HG03060 (cell line): ENCODE measurements around the gene GAK.

ENCODE experiments used
- ATAC-seq: cut with Tn5 transposase; IDR thresholded peaks from one replicate; pipeline ENCODE4 v1.9.1; 2021; ENCODE audit warnings: low read depth, moderate number of reproducible peaks; ENCODE audit not compliant: unreplicated experiment

The GAK gene

GRCh38 chr4:893276-893994 is 38.7 kb downstream of the GAK start:
- ATAC-seq: no peak

- ATAC-seq: no peak
Observed at GRCh38 chr4:892780-893179, 39.3 kb downstream of the GAK start.

DNA sequence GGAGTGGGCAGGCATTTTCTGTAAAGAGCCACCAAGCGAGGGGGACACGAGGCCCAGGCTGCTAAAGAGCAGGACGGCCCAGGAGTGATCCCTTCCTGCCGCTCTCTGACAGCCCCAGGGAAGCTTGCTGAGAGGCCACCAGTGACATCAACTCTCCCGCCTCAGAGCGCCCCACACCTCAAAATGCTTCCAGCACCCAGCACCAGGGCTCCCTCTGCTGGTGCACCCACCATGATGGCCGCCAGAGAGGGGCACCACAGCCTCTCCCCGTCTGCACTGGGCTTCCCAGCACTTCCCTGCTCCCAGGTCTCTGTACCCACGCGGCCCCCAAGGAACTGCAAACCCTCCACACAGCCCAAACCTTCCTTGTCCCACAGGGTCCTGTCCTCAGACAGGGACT is 40.4 kb downstream of the GAK start:
- no peak for ATAC-seq

- no peak for ATAC-seq
Observed at GRCh38 chr4:890036-890695, 42.0 kb downstream of the GAK start.

DNA sequence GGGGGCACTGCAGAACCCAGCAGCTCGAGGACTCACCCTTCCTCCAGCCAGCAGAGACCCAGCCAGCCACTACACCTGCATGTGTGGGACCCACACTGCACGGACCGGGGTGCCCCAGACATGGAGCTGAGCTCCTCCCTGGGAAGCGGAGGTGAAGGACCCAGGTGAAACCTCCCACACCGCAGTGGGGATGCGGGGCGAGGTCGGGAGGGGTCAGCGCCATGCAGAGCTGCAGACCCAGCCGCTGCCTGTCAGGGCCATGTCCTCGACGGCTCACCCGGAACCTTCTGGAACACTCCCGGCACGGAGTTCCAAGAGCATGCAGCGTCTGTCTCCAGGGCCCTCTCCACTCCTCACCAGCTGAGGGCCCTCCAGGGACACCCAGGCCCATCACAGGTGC is 42.6 kb downstream of the GAK start:
- ATAC-seq: no peak

DNA sequence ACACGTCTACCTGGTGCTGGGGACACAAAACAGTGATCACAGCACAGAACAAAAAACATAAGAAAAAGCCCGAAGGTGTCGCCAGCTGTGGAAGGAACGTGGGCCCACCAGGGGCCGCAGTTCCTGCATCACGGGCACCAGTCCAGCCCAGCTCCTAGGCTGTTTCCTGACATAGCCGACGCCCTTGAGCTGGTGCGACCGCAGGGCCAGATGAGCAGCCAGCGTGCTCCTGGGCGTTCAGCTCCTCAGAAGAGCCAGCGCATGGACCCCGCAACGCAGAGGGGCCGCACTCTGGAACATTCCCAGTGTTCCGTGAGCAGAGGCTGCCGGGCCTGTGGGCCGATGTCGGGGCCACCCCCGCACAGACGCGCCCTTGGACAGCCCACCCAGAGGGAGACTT is 44.1 kb downstream of the GAK start:
- no peak for ATAC-seq

- no peak for ATAC-seq
Observed at GRCh38 chr4:887034-887763, 44.9 kb downstream of the GAK start.

DNA sequence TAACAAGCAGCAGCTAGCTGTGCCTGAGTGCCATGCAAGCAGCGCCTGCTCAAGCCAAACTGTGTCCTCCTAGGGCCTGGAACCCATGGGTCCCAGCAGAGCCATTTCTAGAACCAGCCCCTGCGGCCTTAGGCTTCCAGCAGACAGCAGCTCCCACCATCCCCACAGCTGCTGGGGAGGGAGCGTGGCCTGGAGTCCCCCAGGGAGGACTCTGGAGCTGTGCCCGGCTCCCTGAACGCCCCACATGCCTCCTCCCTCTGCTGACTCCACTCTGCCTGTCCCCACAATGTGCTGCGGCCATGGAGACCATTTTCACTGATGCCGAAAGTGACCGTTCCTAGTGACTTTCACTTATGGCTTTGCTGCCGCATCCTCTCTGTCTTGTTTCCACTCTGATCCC is 45.9 kb downstream of the GAK start:
- ATAC-seq: no peak

DNA sequence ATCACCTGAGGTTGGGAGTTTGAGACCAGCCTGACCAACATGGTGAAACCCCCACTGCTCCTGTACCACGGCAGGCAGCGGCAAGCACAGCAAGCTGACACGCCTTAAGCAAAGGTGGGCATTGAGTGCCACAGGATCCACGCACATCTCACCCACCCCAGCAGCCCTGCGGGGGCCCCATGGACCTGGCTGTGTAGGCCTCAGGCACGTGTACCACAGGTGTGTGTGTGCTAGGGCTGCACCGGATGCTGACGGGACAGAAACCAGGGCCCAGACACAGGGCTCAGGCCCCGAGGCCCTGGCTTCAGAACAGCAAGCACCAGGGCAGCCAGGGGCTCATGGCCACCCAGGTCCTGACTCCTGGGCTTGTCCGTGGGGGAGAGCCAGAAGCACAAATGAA is 46.8 kb downstream of the GAK start:
- no peak for ATAC-seq

DNA sequence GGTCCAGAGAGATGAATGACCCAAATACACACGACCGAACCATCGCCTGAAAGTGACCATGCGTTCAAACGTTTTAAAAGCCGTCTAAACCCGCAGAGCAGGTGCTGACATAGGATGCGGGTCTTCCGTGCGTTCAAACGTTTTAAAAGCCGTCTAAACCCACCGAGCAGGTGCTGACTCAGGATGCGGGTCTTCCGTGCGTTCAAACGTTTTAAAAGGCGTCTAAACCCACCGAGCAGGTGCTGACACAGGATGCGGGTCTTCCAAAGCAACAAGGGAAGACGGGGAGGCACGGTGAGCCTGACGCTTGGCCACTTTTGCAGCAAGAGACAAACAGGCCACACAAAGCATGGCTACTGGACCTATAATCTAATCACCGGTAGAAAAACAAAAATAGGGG is 47.2 kb downstream of the GAK start:
- ATAC-seq: no peak

- no peak for ATAC-seq
Observed at GRCh38 chr4:884259-884658, 47.9 kb downstream of the GAK start.

GRCh38 chr4:883377-884095 is 48.6 kb downstream of the GAK start:
- no peak for ATAC-seq

DNA sequence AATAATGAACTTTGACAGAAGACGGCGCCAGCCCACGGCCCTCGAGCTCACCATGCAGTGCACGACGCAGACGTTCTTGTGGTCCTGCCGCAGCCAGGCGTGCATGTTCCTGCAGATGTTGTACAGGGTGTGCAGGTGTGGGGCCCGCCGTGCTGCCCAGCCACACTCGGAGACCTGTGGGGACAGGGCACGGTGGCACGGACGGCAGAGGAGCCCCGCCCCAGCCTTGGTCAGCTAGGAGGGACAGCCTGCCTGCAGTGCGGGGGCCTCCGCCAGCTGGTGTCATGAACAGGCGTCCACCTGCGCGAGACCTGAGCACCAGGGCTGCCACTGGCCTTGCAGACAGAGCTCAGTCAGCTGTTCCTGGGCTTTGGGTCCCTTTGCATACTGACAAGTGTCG is 49.5 kb downstream of the GAK start:
- ATAC-seq: no peak

GRCh38 chr4:881709-882108 is 50.4 kb downstream of the GAK start:
- ATAC-seq: no peak

- no peak for ATAC-seq
Observed at GRCh38 chr4:880684-881405, 51.3 kb downstream of the GAK start.

DNA sequence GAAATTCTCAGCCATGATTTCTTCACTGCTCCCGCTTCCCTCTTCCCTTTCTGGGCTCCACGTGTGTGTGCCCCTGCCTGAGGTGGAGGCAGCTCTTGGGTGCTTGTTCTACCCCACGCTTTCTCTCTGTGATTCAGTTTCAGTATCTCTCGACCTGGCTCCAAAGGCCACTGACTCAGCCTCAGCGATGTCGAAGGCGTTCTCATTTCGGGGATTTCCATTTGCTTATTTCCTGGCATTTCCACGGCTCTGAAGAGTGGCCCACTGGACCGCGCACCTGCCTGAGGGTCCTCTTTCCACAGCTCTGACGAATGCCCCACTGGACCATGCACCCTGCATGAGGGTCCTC is 52.4 kb downstream of the GAK start:
- no peak for ATAC-seq

DNA sequence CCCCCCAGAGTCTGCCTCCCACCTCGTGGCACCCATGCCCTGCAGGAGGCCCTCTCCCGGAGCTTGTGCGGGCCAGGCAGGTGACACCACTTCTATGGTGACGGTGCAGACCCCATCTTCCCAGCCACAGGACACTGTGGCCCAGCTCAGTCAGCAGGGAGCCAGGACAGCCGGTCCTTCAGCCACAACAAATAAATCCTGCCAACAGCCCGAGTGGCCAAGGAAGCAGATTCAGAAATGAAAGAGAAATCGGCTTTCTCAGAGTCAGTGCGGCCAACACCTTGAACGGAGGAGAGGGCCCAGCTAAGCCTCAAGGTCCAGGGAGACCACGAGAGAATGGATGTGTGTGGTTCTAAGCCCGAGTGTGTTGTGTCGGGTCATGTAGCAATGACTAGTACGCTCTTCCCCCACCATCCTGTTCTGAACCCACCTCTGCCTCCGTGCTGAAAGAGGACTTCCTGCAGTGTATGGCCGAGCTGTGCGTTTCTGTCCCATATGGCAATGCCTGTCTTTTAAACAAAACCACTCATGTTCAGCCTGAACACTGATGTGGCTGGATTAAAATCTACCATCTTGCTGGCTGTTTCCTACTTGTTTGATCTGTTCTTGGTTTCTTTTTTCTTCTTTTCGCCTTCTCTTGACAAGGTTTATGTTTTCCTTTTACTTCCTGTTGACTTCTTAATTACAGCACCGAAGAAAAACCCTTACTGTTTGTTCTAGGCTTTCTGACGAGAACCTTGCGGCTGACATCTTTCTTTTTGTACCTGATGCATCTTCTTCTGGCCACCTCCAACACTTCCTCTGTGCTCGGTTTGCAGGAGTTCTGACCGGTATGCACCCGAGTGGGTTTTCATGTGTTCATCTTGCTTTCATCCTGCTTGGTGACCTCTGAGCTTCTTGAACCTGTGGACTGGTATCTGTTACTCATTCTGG is 53.1 kb downstream of the GAK start:
- ATAC-seq: no peak

- ATAC-seq: no peak
Observed at GRCh38 chr4:877502-877901, 54.6 kb downstream of the GAK start.

GRCh38 chr4:876780-877179 is 55.3 kb downstream of the GAK start:
- no peak for ATAC-seq
